ENCODE data around the gene ARHGEF1.

The ARHGEF1 gene

GRCh38 chr19:41928221-41928683 lies 45.3 kb downstream of the ARHGEF1 start, which contains the start of gene ERFL (continued):
- TF ChIP-seq ZNF398 (tag by site-specific recombination; IDR thresholded peaks at IDR 0.05) (peak; percentile 7; the same call in 1 of the 2 replicates), ZNF10 (tag by site-specific recombination; IDR thresholded peaks at IDR 0.05) (0 out of 2 replicates have a peak, but pooled peaks have one; percentile 34), ZNF335 (tag by site-specific recombination; conservative IDR thresholded peaks at IDR 0.05) (peak; percentile 22), IKZF3 (tag by site-specific recombination; IDR thresholded peaks at IDR 0.05) (peak; percentile 61)

- CTCF ChIA-PET: interaction anchor here (0.6 to 1.8 kb wide), 3 partner anchors 22 to 222 kb away, joined by 4 to 5 read pairs (median 4); no protein-coding TSS in a partner anchor
- no peak overlapping the region for H3K27ac ChIP-seq (ENCODE audit: extremely low read depth, low read depth, low read length)
- H3K36me3 ChIP-seq (ENCODE audit: control insufficient read depth in 2 of 2, insufficient read depth in 1 of 2, low read length in 2 of 2): no peaks in the 10 kb centered on the region
- H3K9me3 ChIP-seq (ENCODE audit: control insufficient read depth, insufficient read depth, low read depth, low read length): no peaks in the 10 kb centered on the region
- H3K4me1 ChIP-seq (ENCODE audit: control insufficient read depth, insufficient read depth, low read length): peaks cover 4% of the 10 kb centered on the region
- POLR2A ChIA-PET: interaction anchor here (0.6 kb wide), 1 partner anchor 102 kb away, joined by 7 read pairs; no protein-coding TSS in a partner anchor
- H3K4me3 ChIP-seq (ENCODE audit: low read depth, low read length): peak overlapping the region; percentile 16
- peak; percentile 71; the same call in 1 of the 2 replicates for TF ChIP-seq ZNF311 (tag by site-specific recombination; IDR thresholded peaks at IDR 0.05; ENCODE audit: borderline replicate concordance)
- TF ChIP-seq BCL11A (tag by site-specific recombination; IDR thresholded peaks at IDR 0.05; ENCODE audit: low read depth): peak; percentile 40; the same call in 1 of the 2 replicates
- TF ChIP-seq ZNF639 (tag by site-specific recombination; IDR thresholded peaks at IDR 0.05): no peak
- no peak for TF ChIP-seq SCRT2 (tag by site-specific recombination; IDR thresholded peaks at IDR 0.05)
- TF ChIP-seq ZFHX2 (tag by site-specific recombination; conservative IDR thresholded peaks at IDR 0.05): peak; percentile 93
- peak; percentile 74; the same call in 1 of the 2 replicates for TF ChIP-seq ZBTB48 (tag by site-specific recombination; IDR thresholded peaks at IDR 0.05)
- peak; percentile 97 for TF ChIP-seq ZNF280C (tag by site-specific recombination; IDR thresholded peaks at IDR 0.05)
- no peak for TF ChIP-seq ZNF292 (tag by site-specific recombination; IDR thresholded peaks at IDR 0.05; ENCODE audit: borderline replicate concordance, low read depth)
- TF ChIP-seq ZNF624 (tag by site-specific recombination; IDR thresholded peaks at IDR 0.05): no peak
- TF ChIP-seq ZNF670 (tag by site-specific recombination; IDR thresholded peaks at IDR 0.05; ENCODE audit: low read depth): no peak
- no peak for TF ChIP-seq ZNF558 (tag by site-specific recombination; IDR thresholded peaks at IDR 0.05)
- peak; percentile 64; the same call in 1 of the 2 replicates for TF ChIP-seq KLF7 (tag by site-specific recombination; IDR thresholded peaks at IDR 0.05; ENCODE audit: borderline replicate concordance)
- no peak for TF ChIP-seq ZNF391 (tag by site-specific recombination; IDR thresholded peaks at IDR 0.05; ENCODE audit: borderline replicate concordance, low read depth)
- TF ChIP-seq ZNF660 (tag by site-specific recombination; IDR thresholded peaks at IDR 0.05): no peak
- TF ChIP-seq ZNF621 (tag by site-specific recombination; IDR thresholded peaks at IDR 0.05): 0 out of 2 replicates have a peak, but pooled peaks have one; percentile 28
- peak; percentile 58 for TF ChIP-seq ZBTB20 (tag by site-specific recombination; IDR thresholded peaks at IDR 0.05)
- 0 out of 2 replicates have a peak, but pooled peaks have one; percentile 27 for TF ChIP-seq ZNF645 (tag by site-specific recombination; IDR thresholded peaks at IDR 0.05)
- no peak for TF ChIP-seq ZNF324 (tag by site-specific recombination; IDR thresholded peaks at IDR 0.05)
- peak; percentile 26; the same call in 1 of the 2 replicates for TF ChIP-seq GFI1B (tag by site-specific recombination; IDR thresholded peaks at IDR 0.05)
- peak; percentile 90 for TF ChIP-seq ZSCAN4 (tag by site-specific recombination; IDR thresholded peaks at IDR 0.05)
- no peak for TF ChIP-seq ZNF416 (tag by site-specific recombination; IDR thresholded peaks at IDR 0.05)
- peak; percentile 84; the same call in 1 of the 2 replicates for TF ChIP-seq ZNF792 (tag by site-specific recombination; IDR thresholded peaks at IDR 0.05)
- TF ChIP-seq ZBTB7A (tag by site-specific recombination; IDR thresholded peaks at IDR 0.05; ENCODE audit: low read depth): peak; percentile 84; the same call in 1 of the 2 replicates
- TF ChIP-seq ZNF157 (tag by site-specific recombination; IDR thresholded peaks at IDR 0.05): peak; percentile 44; the same call in 1 of the 2 replicates
These were observed 46.0 kb downstream of the ARHGEF1 start for GRCh38 chr19:41928754-41929535.
